GM10266 (cell line): ENCODE data around the gene RBM24.

ENCODE experiments used
- DNase-seq: peaks from one replicate; pipeline ENCODE4 v3.0.0; 2012; ENCODE audit errors: extremely low spot score
- CTCF ChIP-seq: IDR thresholded peaks from 2 replicates; pipeline ENCODE4 v1.5.1; 2012; ENCODE audit warnings: mild to moderate bottlenecking, low read depth; ENCODE audit not compliant: control insufficient read depth, insufficient read depth; ENCODE audit errors: missing control alignments

RBM24 gene

GRCh38 chr6:17251953-17252352 is 29.2 kb upstream of the RBM24 start:
- no peak for TF ChIP-seq CTCF
- DNase-seq, result no peak

GRCh38 chr6:17258749-17259148 is 22.4 kb upstream of the RBM24 start:
- DNase-seq, result no peak
- TF ChIP-seq CTCF, result no peak

- TF ChIP-seq CTCF, result no peak
- DNase-seq, result no peak
Observed at GRCh38 chr6:17265570-17265969, 15.6 kb upstream of the RBM24 start.

- no peak for DNase-seq
- TF ChIP-seq CTCF, result no peak
Observed at GRCh38 chr6:17267566-17267965, 13.6 kb upstream of the RBM24 start.

- DNase-seq, result no peak
- no peak for TF ChIP-seq CTCF
Observed at GRCh38 chr6:17268114-17268513, 13.0 kb upstream of the RBM24 start.

GRCh38 chr6:17269840-17270239 is 11.3 kb upstream of the RBM24 start:
- no peak for DNase-seq
- TF ChIP-seq CTCF, result no peak

GRCh38 chr6:17271628-17272027 is 9.5 kb upstream of the RBM24 start:
- no peak for DNase-seq
- no peak for TF ChIP-seq CTCF

GRCh38 chr6:17276766-17277165 is 4.4 kb upstream of the RBM24 start:
- DNase-seq, result no peak
- TF ChIP-seq CTCF, result no peak
